Activated CD4-positive, alpha-beta T cell treated with anti-CD3 and anti-CD28 coated beads, Interleukin-2, amount 50 U/mL, for 16 hours (primary cell): ENCODE data around the gene DIP2C.
"Not testable (repeated sequence)": the region's sequence is repeated elsewhere in the genome, so short reads cannot be mapped to it uniquely, and the experiment has no call there.

Experiments used
- DNase-seq: peaks from one replicate; pipeline ENCODE4 v3.0.0-alpha.2; 2020

The DIP2C gene

GRCh38 chr10:364267-364775, 325.1 kb downstream of the DIP2C start:
- DNase-seq, result no peak

DNA sequence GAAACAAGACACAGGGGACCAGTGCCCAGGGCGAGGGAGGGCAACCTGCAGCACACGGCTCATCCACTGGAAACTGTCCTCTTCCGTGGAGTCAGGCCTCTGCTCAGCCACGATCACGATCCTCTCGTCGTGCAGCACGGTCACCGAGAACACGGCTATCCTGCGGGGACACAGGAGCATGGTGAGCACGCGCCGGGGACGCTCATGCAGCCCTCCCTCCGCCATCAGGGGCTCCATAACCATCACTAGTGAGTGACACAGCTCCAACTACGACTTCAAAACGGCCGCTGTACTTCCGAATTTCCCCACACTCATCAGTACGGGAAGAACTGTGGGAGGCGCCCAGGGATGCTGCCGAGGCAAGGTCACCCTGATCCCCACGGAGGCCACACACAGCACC, 326.3 kb downstream of the DIP2C start:
- no peak for DNase-seq

GRCh38 chr10:361203-362081, 328.0 kb downstream of the DIP2C start:
- no peak for DNase-seq

DNA sequence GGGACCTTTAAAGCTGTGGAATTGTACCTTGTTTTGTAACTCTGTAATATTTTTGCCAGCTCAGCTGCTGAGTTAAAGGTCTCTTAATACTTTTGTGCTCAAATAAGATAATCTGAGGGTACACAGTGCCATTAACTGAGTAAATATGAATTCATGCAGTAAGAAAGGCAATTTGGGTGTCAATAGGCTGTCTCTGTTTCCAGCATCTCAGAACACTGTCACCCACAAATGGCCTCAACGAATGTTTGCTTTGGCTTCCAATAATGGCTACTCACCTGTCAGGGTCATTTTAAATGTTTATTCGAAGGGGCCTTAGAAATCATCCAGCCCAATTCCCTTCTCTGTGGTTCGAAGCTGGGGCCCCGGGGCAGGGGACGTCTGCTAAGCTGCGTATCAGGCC, 328.8 kb downstream of the DIP2C start:
- DNase-seq, result no peak

GRCh38 chr10:359762-360161, 329.7 kb downstream of the DIP2C start:
- DNase-seq, result no peak

DNA sequence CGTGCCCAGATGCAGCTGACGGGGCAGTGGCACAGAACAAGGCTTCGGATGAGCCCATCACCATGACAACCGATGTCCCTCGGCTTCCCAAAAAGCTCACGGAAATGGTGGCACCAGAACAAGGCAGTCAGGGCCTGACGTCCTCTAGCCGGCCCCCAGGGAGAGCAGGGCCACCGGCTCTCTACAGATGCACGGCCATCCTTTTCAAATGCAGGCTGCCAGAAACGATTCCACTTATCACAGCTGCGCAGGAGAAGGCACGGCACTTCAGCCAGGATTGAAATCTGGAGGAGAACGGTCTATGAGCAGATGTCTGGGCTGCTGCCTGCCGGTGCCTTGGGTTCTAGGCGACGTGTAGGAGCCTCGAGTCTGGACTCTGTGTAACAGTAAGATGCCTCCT, 330.4 kb downstream of the DIP2C start:
- no peak for DNase-seq

GRCh38 chr10:357201-357950, 332.1 kb downstream of the DIP2C start:
- DNase-seq, result no peak

DNA sequence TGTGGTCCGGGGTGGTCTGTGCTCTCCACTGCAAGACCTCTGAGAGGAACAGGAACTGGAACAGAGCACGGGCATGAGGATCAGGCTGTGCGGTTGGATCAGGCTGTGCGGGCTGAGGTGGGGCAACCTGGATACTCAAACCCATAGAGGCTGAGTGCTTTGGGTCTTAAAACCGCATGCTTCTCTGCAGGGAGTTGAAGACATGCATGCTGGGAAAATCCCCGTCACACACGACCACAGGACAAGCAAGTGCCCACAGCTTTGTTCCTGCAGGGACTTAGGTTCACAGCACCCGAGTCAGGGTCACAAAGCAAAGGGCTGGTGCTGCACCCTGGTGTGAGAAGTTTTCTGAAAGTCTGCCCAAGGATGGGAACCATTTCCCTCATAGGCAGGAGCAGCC, 333.0 kb downstream of the DIP2C start:
- DNase-seq, result no peak

- DNase-seq, result no peak
Measured at GRCh38 chr10:354901-355617, 334.4 kb downstream of the DIP2C start.

GRCh38 chr10:352476-353235, 336.8 kb downstream of the DIP2C start:
- DNase-seq, result no peak

- no peak for DNase-seq
Measured at GRCh38 chr10:351770-352334, 337.6 kb downstream of the DIP2C start.

DNA sequence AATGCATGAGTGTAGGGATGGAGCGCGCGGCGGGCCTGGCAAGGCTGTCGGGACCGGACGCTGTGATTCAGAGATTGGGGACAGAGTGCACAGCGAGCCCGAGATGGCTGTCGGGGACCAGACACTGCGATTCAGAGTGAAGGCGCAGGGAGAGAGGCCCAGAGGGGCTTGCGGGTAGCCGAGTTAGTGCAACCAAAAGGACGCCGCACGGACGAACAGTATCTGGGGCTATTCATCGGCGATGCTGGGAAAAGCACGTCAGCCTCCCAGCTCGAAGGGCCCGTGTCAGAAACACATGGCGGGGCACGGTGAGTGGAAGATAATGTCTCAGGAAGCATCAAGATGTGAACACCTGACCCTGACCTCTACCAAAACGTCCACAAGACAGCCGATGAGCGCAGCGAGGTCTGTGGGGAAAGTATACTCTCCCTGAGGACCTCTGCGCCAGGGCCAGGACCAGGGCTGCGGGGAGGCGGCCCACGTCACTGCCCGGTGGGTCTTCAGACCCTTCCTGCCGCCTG, 338.4 kb downstream of the DIP2C start:
- no peak for DNase-seq

- DNase-seq, result no peak
Measured at GRCh38 chr10:349081-349480, 340.4 kb downstream of the DIP2C start.

- no peak for DNase-seq
Measured at GRCh38 chr10:348456-348855, 341.0 kb downstream of the DIP2C start.

DNA sequence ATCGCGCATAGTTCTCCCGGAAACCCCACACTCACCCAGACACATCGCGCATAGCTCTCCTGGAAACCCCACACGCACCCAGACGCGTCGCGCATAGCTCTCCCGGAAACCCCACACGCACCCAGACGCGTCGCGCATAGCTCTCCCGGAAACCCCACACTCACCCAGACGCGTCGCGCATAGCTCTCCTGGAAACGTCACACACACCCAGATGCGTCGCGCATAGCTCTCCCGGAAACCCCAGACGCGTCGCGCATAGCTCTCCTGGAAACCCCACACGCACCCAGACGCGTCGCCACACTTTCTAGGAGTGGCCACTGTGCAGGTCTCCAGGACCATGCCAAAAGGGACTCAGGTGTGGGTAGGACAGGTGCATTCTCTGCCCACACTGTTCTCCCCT, 341.7 kb downstream of the DIP2C start:
- DNase-seq, result not testable (repeated sequence)

DNA sequence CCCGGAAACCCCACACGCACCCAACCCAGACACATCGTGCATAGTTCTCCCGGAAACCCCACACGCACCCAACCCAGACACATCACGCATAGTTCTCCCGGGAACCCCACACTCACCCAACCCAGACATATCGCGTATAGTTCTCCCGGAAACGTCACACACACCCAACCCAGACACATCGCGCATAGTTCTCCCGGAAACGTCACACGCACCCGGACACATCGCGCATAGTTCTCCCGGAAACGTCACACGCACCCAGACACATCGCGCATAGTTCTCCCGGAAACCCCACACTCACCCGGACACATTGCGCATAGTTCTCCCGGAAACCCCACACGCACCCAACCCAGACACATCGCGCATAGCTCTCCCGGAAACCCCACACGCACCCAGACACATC, 342.3 kb downstream of the DIP2C start:
- DNase-seq, result not testable (repeated sequence)

- no peak for DNase-seq
Measured at GRCh38 chr10:344582-345200, 344.8 kb downstream of the DIP2C start.

DNA sequence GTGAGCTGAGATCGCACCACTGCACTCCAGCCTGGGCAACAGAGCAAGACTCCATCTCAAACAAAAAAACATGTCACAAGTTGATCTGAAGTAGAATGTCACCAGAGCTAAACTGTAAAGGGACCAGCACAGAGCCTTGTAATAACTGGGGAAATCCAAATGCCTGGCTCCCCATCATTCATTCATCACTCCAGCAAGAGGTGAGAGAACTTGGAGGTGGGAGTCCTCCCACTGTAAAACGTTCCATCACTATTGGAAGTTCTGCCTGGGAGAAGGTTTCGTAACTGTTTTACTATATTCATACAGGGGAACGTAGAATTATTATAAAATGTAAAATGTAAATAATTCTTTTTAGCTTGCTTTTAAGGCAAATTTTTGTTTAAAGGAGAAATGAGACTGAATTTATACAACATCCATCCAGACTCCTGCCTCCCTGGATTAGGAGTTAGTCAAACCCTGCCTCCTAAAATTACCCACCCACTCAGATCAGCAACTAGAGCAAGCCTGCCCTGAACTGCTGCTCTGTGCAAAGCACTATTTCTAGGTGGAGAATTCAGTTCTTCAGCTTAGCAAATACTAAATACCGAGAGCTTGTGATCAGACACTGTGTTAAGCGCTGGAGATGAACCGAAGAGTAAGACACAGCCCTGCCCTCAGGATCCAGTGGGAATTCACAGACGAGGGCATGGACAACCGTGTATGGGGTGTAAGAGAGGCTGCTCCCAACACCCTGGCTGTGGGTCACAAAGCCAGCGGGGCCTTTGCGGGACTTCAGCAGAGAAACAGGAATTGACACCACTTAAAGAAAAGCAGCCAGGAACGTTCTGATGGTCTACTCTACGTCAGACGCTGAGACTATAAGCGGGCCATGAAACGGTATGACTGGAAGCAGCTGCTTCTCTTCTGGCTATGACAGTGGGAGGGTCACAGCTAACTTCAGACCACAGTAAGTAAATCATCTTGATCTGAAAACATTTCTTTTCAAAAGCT, 345.9 kb downstream of the DIP2C start:
- no peak for DNase-seq

GRCh38 chr10:341081-341740, 348.3 kb downstream of the DIP2C start:
- DNase-seq, result no peak

- no peak for DNase-seq
Measured at GRCh38 chr10:340646-341045, 348.8 kb downstream of the DIP2C start.
